NT2/D1 (cell line): Measurements from ENCODE around the gene TMEM214.

Experiments
- SUZ12 ChIP-seq: IDR thresholded peaks from 2 replicates; pipeline ENCODE4 v1.6.1; 2011; ENCODE audit not compliant: insufficient read length, insufficient read depth; ENCODE audit errors: extremely low read depth
- YY1 ChIP-seq: IDR thresholded peaks from 2 replicates; pipeline ENCODE4 v1.6.1; 2011; ENCODE audit not compliant: insufficient read length, insufficient read depth
- ZNF274 ChIP-seq: IDR thresholded peaks from 2 replicates; pipeline ENCODE4 v1.6.1; 2011; ENCODE audit warnings: mild to moderate bottlenecking, low read depth, low read length

DNA sequence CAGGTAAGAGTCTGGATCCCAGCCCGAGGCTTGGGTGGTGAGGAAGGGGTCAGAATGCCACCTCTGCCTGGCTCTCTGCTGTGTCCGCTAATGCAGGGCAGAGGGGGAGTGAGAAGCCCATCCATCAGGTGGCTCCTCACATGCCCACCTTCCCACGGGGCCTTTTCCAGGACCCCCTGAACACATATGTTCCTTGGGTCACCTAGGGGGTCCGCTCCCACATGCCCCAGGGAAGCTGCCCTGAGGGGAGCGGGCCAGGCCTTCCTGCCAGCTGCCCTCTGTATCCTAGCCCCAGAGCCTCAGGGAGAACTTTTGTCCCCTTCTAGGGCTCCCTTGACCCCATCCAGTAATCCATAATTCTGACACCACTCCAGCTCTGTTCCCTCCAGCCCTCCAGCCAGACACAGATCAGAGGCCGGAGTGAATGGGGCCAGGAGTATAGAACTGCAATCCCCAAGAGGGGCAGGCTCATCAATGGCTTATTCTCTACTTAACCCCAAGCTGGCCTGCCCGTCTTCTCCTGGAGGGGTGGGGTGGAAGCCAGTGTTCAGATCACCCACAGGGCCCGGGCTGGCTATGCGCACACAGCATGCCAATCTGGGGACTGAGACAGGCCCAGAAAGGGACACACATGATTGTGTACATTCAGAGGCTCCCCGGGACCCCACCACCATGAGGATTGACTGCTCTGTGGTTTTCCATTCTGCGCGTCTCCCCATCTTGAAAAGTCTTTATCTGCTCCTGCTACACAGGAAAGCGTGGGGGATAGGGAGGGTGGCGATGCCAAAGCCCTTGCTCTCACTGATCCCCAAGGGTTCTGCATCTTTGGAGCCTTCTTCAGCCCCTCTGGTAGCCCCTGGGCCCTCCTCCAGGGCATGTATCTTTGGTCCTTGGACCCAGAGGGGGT is 46.7 kb downstream of the TMEM214 start:
- TF ChIP-seq YY1 (no peak), SUZ12 (no peak), ZNF274 (no peak)
